SK-N-SH (cell line): Measurements from ENCODE around the gene NOP53.

ENCODE experiments used
- EP300 ChIP-seq, 2 experiments: IDR thresholded peaks; 2 replicates each; pipeline versions ENCODE4 v1.4.0 to v1.6.1; 2012; ENCODE audit warnings: borderline replicate concordance in 1 of 2, low read depth in 1 of 2, low read length in 1 of 2
- GATA2 ChIP-seq: sonication (generic); formaldehyde crosslinking; IDR thresholded peaks from 2 replicates; pipeline ENCODE4 v1.5.0; 2020; ENCODE audit warnings: mild to moderate bottlenecking, missing genetic modification reagents
- NRF1 ChIP-seq: IDR thresholded peaks from 2 replicates; pipeline ENCODE4 v1.6.1; 2012; ENCODE audit warnings: low read depth, mild to moderate bottlenecking, low read length
- POLR2AphosphoS5 ChIP-seq: IDR thresholded peaks from 2 replicates; pipeline ENCODE4 v1.6.1; 2012; ENCODE audit warnings: low read depth, low read length
- RAD21 ChIP-seq: IDR thresholded peaks from 2 replicates; pipeline ENCODE4 v1.6.1; 2012; ENCODE audit warnings: mild to moderate bottlenecking, low read length
- RFX5 ChIP-seq: IDR thresholded peaks from 2 replicates; pipeline ENCODE4 v1.6.1; 2012; ENCODE audit warnings: mild to moderate bottlenecking, improper control_type of control experiment, low read length
- TEAD4 ChIP-seq: IDR thresholded peaks from 2 replicates; pipeline ENCODE4 v1.4.0; 2012; ENCODE audit warnings: mild to moderate bottlenecking, borderline replicate concordance; ENCODE audit not compliant: insufficient read depth
- TF ChIP-seq, protein P1 (sequence below): fragments of 200-600 bp; sonication (generic); IDR thresholded peaks from 2 replicates; pipeline ENCODE4 v1.6.1; 2017; ENCODE audit warnings: antibody characterized with exemption, mild to moderate bottlenecking, moderate library complexity
- TF ChIP-seq, protein P2 (sequence below): IDR thresholded peaks from 2 replicates; pipeline ENCODE4 v1.4.0; 2012; ENCODE audit warnings: low read depth, borderline replicate concordance
- TF ChIP-seq, protein P3 (sequence below): IDR thresholded peaks from 2 replicates; pipeline ENCODE4 v1.6.1; 2012; ENCODE audit warnings: mild to moderate bottlenecking, low read depth, low read length, moderate library complexity
- TF ChIP-seq, protein P4 (sequence below): IDR thresholded peaks from 2 replicates; pipeline ENCODE4 v1.4.0; 2012; ENCODE audit warnings: low read depth, borderline replicate concordance
- TF ChIP-seq, protein P5 (sequence below): fragments of 150-350 bp; IDR thresholded peaks from 2 replicates; pipeline ENCODE4 v1.6.1; 2017; ENCODE audit warnings: antibody characterized with exemption, low read length, low read depth, borderline replicate concordance

DNA sequence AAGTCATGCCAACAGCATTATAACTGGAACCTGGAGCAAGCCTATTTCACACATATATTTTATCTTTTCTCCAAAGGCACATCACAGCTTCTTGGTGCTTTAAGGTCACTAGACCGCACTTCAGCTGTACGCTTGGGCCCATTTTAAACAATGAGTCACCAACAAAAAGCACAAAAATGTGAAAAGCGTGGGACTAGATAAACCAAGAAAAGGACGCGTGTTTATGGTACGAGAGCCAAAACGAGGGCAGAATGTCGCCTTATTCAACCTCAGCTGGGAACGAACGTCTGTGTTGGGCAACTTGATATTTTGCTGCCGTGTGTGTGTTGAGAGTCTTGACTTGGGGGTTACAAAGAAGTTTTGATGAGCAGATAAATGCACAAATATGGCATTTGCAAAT is 41.3 kb upstream of the NOP53 start:
- TF ChIP-seq RFX5 = no peak
- TF ChIP-seq, protein P1, sequence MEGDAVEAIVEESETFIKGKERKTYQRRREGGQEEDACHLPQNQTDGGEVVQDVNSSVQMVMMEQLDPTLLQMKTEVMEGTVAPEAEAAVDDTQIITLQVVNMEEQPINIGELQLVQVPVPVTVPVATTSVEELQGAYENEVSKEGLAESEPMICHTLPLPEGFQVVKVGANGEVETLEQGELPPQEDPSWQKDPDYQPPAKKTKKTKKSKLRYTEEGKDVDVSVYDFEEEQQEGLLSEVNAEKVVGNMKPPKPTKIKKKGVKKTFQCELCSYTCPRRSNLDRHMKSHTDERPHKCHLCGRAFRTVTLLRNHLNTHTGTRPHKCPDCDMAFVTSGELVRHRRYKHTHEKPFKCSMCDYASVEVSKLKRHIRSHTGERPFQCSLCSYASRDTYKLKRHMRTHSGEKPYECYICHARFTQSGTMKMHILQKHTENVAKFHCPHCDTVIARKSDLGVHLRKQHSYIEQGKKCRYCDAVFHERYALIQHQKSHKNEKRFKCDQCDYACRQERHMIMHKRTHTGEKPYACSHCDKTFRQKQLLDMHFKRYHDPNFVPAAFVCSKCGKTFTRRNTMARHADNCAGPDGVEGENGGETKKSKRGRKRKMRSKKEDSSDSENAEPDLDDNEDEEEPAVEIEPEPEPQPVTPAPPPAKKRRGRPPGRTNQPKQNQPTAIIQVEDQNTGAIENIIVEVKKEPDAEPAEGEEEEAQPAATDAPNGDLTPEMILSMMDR = no peak
- TF ChIP-seq, protein P2, sequence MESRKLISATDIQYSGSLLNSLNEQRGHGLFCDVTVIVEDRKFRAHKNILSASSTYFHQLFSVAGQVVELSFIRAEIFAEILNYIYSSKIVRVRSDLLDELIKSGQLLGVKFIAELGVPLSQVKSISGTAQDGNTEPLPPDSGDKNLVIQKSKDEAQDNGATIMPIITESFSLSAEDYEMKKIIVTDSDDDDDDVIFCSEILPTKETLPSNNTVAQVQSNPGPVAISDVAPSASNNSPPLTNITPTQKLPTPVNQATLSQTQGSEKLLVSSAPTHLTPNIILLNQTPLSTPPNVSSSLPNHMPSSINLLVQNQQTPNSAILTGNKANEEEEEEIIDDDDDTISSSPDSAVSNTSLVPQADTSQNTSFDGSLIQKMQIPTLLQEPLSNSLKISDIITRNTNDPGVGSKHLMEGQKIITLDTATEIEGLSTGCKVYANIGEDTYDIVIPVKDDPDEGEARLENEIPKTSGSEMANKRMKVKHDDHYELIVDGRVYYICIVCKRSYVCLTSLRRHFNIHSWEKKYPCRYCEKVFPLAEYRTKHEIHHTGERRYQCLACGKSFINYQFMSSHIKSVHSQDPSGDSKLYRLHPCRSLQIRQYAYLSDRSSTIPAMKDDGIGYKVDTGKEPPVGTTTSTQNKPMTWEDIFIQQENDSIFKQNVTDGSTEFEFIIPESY = no peak
- TF ChIP-seq, protein P3, sequence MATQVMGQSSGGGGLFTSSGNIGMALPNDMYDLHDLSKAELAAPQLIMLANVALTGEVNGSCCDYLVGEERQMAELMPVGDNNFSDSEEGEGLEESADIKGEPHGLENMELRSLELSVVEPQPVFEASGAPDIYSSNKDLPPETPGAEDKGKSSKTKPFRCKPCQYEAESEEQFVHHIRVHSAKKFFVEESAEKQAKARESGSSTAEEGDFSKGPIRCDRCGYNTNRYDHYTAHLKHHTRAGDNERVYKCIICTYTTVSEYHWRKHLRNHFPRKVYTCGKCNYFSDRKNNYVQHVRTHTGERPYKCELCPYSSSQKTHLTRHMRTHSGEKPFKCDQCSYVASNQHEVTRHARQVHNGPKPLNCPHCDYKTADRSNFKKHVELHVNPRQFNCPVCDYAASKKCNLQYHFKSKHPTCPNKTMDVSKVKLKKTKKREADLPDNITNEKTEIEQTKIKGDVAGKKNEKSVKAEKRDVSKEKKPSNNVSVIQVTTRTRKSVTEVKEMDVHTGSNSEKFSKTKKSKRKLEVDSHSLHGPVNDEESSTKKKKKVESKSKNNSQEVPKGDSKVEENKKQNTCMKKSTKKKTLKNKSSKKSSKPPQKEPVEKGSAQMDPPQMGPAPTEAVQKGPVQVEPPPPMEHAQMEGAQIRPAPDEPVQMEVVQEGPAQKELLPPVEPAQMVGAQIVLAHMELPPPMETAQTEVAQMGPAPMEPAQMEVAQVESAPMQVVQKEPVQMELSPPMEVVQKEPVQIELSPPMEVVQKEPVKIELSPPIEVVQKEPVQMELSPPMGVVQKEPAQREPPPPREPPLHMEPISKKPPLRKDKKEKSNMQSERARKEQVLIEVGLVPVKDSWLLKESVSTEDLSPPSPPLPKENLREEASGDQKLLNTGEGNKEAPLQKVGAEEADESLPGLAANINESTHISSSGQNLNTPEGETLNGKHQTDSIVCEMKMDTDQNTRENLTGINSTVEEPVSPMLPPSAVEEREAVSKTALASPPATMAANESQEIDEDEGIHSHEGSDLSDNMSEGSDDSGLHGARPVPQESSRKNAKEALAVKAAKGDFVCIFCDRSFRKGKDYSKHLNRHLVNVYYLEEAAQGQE = no peak
- no peak for TF ChIP-seq GATA2 (CRISPR knock-in tag)
- no peak for TF ChIP-seq RAD21
- TF ChIP-seq, protein P4, sequence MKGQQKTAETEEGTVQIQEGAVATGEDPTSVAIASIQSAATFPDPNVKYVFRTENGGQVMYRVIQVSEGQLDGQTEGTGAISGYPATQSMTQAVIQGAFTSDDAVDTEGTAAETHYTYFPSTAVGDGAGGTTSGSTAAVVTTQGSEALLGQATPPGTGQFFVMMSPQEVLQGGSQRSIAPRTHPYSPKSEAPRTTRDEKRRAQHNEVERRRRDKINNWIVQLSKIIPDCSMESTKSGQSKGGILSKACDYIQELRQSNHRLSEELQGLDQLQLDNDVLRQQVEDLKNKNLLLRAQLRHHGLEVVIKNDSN = no peak
- no peak for TF ChIP-seq EP300 (IDR thresholded peaks at IDR 0.05; ENCODE audit: borderline replicate concordance in 1 of 2, low read depth in 1 of 2, low read length in 1 of 2)
- TF ChIP-seq, protein P5, sequence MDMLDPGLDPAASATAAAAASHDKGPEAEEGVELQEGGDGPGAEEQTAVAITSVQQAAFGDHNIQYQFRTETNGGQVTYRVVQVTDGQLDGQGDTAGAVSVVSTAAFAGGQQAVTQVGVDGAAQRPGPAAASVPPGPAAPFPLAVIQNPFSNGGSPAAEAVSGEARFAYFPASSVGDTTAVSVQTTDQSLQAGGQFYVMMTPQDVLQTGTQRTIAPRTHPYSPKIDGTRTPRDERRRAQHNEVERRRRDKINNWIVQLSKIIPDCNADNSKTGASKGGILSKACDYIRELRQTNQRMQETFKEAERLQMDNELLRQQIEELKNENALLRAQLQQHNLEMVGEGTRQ = no peak
- TF ChIP-seq POLR2AphosphoS5 = no peak
- no peak for TF ChIP-seq NRF1
- no peak for TF ChIP-seq TEAD4
